ENCODE results near the gene B3GNT7. TPM values are rescaled to one million over a fixed set of nuclear protein-coding genes. Genes with fewer than 3 reads are reported as not detected.
"Not testable (repeated sequence)": the region's sequence is repeated elsewhere in the genome, so short reads cannot be mapped to it uniquely, and the experiment has no call there.

Gene B3GNT7
- total and polyA plus RNA-seq, 4 donors: 0.74 to 1.7 (median 1.0) TPM

- peak in 1 of 2 donors; percentile 5 for TF ChIP-seq RAD21 (IDR thresholded peaks at IDR 0.05)
- not testable (repeated sequence) for H3K27me3 ChIP-seq (ENCODE audit: control insufficient read depth in 4 of 4, insufficient read depth in 4 of 4, low read length in 3 of 4); H3K36me3 ChIP-seq (ENCODE audit: control insufficient read depth in 4 of 4, insufficient read depth in 3 of 4, low read depth in 1 of 4, low read length in 3 of 4); H3K4me1 ChIP-seq (ENCODE audit: control insufficient read depth in 4 of 4, insufficient read depth in 4 of 4, low read length in 3 of 4); DNase-seq (ENCODE audit: low spot score); H3K9me3 ChIP-seq (ENCODE audit: control insufficient read depth in 4 of 4, low read length in 3 of 4); H3K4me3 ChIP-seq (ENCODE audit: low read depth in 1 of 3, low read length in 3 of 3)
- 47% methylated on average over 8 of the region's 8 CpGs for WGBS
- peak overlapping the region in 1 of 2 donors; percentile 30 for H3K9ac ChIP-seq (ENCODE audit: low read depth in 1 of 2, low read length in 2 of 2)
- peak overlapping the region in 1 of 2 donors; percentile 42 for H3K27ac ChIP-seq (ENCODE audit: low read depth in 1 of 2, low read length in 2 of 2)
Observed at GRCh38 chr2:231400681-231401080, 5.2 kb downstream of the B3GNT7 start.

DNA sequence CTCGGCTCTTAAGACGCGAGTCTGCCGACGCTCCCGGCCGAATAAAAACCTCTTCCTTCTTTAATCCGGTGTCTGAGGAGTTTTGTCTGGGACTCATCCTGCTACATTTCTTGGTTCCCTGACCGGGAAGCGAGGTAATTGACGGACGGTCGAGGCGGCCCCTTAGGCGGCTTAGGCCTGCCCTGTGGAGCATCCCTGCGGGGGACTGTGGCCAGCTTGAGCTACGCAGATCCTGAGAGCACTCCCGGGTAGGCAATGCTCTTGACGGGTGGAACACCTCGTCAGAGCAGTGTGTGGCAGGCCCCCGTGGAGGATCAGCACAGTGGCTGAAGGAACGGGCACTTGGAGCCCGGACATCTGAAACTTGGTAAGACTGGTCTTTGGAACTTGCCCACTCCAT, 5.6 kb downstream of the B3GNT7 start:
- WGBS: 86% methylated on average over 23 of the region's 23 CpGs
- H3K4me1 ChIP-seq (ENCODE audit: control insufficient read depth in 4 of 4, insufficient read depth in 4 of 4, low read length in 3 of 4): not testable (repeated sequence)

GRCh38 chr2:231403421-231404182, 8.1 kb downstream of the B3GNT7 start:
- H3K4me1 ChIP-seq (ENCODE audit: control insufficient read depth in 4 of 4, insufficient read depth in 4 of 4, low read length in 3 of 4); H3K27me3 ChIP-seq (ENCODE audit: control insufficient read depth in 4 of 4, insufficient read depth in 4 of 4, low read length in 3 of 4); H3K9me3 ChIP-seq (ENCODE audit: control insufficient read depth in 4 of 4, low read length in 3 of 4); H3K27ac ChIP-seq (ENCODE audit: low read depth in 1 of 2, low read length in 2 of 2); H3K4me3 ChIP-seq (ENCODE audit: low read depth in 1 of 3, low read length in 3 of 3); H3K36me3 ChIP-seq (ENCODE audit: control insufficient read depth in 4 of 4, insufficient read depth in 3 of 4, low read depth in 1 of 4, low read length in 3 of 4); H3K9ac ChIP-seq (ENCODE audit: low read depth in 1 of 2, low read length in 2 of 2); DNase-seq (ENCODE audit: low spot score): not testable (repeated sequence)
- WGBS: 82% methylated on average over 14 of the region's 14 CpGs

More for the DNA sequence above, 5.6 kb downstream of the B3GNT7 start:
- DNase-seq (ENCODE audit: low spot score); H3K9me3 ChIP-seq (ENCODE audit: control insufficient read depth in 4 of 4, low read length in 3 of 4); H3K27ac ChIP-seq (ENCODE audit: low read depth in 1 of 2, low read length in 2 of 2); H3K36me3 ChIP-seq (ENCODE audit: control insufficient read depth in 4 of 4, insufficient read depth in 3 of 4, low read depth in 1 of 4, low read length in 3 of 4); H3K4me3 ChIP-seq (ENCODE audit: low read depth in 1 of 3, low read length in 3 of 3); H3K9ac ChIP-seq (ENCODE audit: low read depth in 1 of 2, low read length in 2 of 2); H3K27me3 ChIP-seq (ENCODE audit: control insufficient read depth in 4 of 4, insufficient read depth in 4 of 4, low read length in 3 of 4): not testable (repeated sequence)

- not testable (repeated sequence) for H3K36me3 ChIP-seq (ENCODE audit: control insufficient read depth in 4 of 4, insufficient read depth in 3 of 4, low read depth in 1 of 4, low read length in 3 of 4); H3K9me3 ChIP-seq (ENCODE audit: control insufficient read depth in 4 of 4, low read length in 3 of 4); DNase-seq (ENCODE audit: low spot score); H3K27ac ChIP-seq (ENCODE audit: low read depth in 1 of 2, low read length in 2 of 2); H3K27me3 ChIP-seq (ENCODE audit: control insufficient read depth in 4 of 4, insufficient read depth in 4 of 4, low read length in 3 of 4); H3K9ac ChIP-seq (ENCODE audit: low read depth in 1 of 2, low read length in 2 of 2); H3K4me1 ChIP-seq (ENCODE audit: control insufficient read depth in 4 of 4, insufficient read depth in 4 of 4, low read length in 3 of 4); H3K4me3 ChIP-seq (ENCODE audit: low read depth in 1 of 3, low read length in 3 of 3)
- WGBS: 92% methylated on average over 16 of the region's 16 CpGs
Observed at GRCh38 chr2:231404183-231404578, 8.7 kb downstream of the B3GNT7 start.

DNA sequence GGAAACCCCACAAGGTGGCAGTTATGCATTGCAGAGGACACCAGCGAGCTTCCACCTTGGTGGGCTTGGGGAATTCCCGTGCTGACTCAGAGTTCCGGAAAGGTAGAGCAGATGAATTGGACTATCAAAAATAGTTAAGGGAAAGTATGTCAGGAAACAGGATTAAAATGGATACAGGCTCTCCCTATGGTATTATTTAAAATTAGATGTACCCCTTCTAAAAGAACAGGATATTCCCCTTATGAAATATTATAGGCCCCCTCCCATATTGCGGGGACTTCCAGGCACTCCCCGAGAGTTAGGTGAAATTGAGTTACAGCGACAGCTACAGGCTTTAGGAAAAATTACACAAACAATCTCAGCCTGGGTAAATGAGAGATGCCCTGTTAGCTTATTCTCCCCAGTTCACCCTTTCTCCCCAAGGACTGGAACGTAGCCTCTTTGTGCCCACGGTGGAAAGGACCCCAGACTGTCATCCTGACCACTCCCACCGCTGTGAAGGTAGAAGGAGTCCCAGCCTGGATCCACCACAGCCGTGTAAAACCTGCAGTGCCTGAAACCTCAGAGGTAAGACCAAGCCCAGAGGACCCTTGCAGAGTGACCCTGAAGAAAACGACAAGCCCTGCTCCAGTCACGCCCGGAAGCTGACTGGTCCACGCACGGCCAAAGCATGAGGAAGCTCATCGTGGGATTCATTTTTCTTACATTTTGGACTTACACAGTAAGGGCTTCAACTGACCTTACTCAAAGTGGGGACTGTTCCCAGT, 10.3 kb downstream of the B3GNT7 start:
- H3K4me3 ChIP-seq (ENCODE audit: low read depth in 1 of 3, low read length in 3 of 3); H3K4me1 ChIP-seq (ENCODE audit: control insufficient read depth in 4 of 4, insufficient read depth in 4 of 4, low read length in 3 of 4); H3K36me3 ChIP-seq (ENCODE audit: control insufficient read depth in 4 of 4, insufficient read depth in 3 of 4, low read depth in 1 of 4, low read length in 3 of 4); H3K9me3 ChIP-seq (ENCODE audit: control insufficient read depth in 4 of 4, low read length in 3 of 4); H3K27ac ChIP-seq (ENCODE audit: low read depth in 1 of 2, low read length in 2 of 2); DNase-seq (ENCODE audit: low spot score); H3K9ac ChIP-seq (ENCODE audit: low read depth in 1 of 2, low read length in 2 of 2); H3K27me3 ChIP-seq (ENCODE audit: control insufficient read depth in 4 of 4, insufficient read depth in 4 of 4, low read length in 3 of 4): not testable (repeated sequence)
- peak; percentile 47 to 56 for TF ChIP-seq RAD21 (IDR thresholded peaks at IDR 0.05)
- TF ChIP-seq, protein P1, sequence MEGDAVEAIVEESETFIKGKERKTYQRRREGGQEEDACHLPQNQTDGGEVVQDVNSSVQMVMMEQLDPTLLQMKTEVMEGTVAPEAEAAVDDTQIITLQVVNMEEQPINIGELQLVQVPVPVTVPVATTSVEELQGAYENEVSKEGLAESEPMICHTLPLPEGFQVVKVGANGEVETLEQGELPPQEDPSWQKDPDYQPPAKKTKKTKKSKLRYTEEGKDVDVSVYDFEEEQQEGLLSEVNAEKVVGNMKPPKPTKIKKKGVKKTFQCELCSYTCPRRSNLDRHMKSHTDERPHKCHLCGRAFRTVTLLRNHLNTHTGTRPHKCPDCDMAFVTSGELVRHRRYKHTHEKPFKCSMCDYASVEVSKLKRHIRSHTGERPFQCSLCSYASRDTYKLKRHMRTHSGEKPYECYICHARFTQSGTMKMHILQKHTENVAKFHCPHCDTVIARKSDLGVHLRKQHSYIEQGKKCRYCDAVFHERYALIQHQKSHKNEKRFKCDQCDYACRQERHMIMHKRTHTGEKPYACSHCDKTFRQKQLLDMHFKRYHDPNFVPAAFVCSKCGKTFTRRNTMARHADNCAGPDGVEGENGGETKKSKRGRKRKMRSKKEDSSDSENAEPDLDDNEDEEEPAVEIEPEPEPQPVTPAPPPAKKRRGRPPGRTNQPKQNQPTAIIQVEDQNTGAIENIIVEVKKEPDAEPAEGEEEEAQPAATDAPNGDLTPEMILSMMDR (IDR thresholded peaks at IDR 0.05; ENCODE audit: low read depth, low read length, missing input control): peak; percentile 13
- WGBS: 13% methylated on average over 16 of the region's 16 CpGs

GRCh38 chr2:231407686-231408085, 12.2 kb downstream of the B3GNT7 start:
- H3K9me3 ChIP-seq (ENCODE audit: control insufficient read depth in 4 of 4, low read length in 3 of 4); H3K27me3 ChIP-seq (ENCODE audit: control insufficient read depth in 4 of 4, insufficient read depth in 4 of 4, low read length in 3 of 4); H3K4me3 ChIP-seq (ENCODE audit: low read depth in 1 of 3, low read length in 3 of 3); H3K9ac ChIP-seq (ENCODE audit: low read depth in 1 of 2, low read length in 2 of 2); H3K4me1 ChIP-seq (ENCODE audit: control insufficient read depth in 4 of 4, insufficient read depth in 4 of 4, low read length in 3 of 4); H3K27ac ChIP-seq (ENCODE audit: low read depth in 1 of 2, low read length in 2 of 2); DNase-seq (ENCODE audit: low spot score); H3K36me3 ChIP-seq (ENCODE audit: control insufficient read depth in 4 of 4, insufficient read depth in 3 of 4, low read depth in 1 of 4, low read length in 3 of 4): not testable (repeated sequence)
- WGBS: 69% methylated on average over 5 of the region's 5 CpGs

- H3K36me3 ChIP-seq (ENCODE audit: control insufficient read depth in 4 of 4, insufficient read depth in 3 of 4, low read depth in 1 of 4, low read length in 3 of 4); H3K9me3 ChIP-seq (ENCODE audit: control insufficient read depth in 4 of 4, low read length in 3 of 4); H3K9ac ChIP-seq (ENCODE audit: low read depth in 1 of 2, low read length in 2 of 2); H3K27ac ChIP-seq (ENCODE audit: low read depth in 1 of 2, low read length in 2 of 2); H3K27me3 ChIP-seq (ENCODE audit: control insufficient read depth in 4 of 4, insufficient read depth in 4 of 4, low read length in 3 of 4); H3K4me1 ChIP-seq (ENCODE audit: control insufficient read depth in 4 of 4, insufficient read depth in 4 of 4, low read length in 3 of 4); H3K4me3 ChIP-seq (ENCODE audit: low read depth in 1 of 3, low read length in 3 of 3); DNase-seq (ENCODE audit: low spot score): not testable (repeated sequence)
- whole genome bisulfite sequencing: 89% methylated on average over 9 of the region's 9 CpGs
Observed at GRCh38 chr2:231408304-231408703, 12.8 kb downstream of the B3GNT7 start.

Data from liver (tissue), 9 donors.